Stimulated activated naive CD8-positive, alpha-beta T cell treated with anti-CD3 and anti-CD28 coated beads, Interleukin-15, amount 100 ng/mL, for 72 hours (primary cell): Measurements from ENCODE around the gene ACD.

Experiments
- ATAC-seq: fragments of 150-1000 bp; cut with Tn5 transposase; 2 replicates; pipeline ENCODE4 v1.10.0; 2021; ENCODE audit warnings: mild to moderate bottlenecking, moderate library complexity
- DNase-seq, 2 donors: peaks; one replicate each; pipeline ENCODE4 v3.0.0; 2021 to 2022
- H3K27ac Mint-ChIP-seq, 2 donors: one replicate each; pipeline ENCODE4 v1.8.0; 2022; ENCODE audit warnings: mild to moderate bottlenecking in 2 of 2, mixed read lengths in 2 of 2, moderate library complexity in 2 of 2
- H3K27me3 Mint-ChIP-seq: one replicate; pipeline ENCODE4 v1.8.0; 2022; ENCODE audit warnings: mixed read lengths
- H3K4me1 Mint-ChIP-seq: one replicate; pipeline ENCODE4 v1.8.0; 2022; ENCODE audit warnings: mild to moderate bottlenecking, mixed read lengths
- H3K4me3 Mint-ChIP-seq, 2 donors: one replicate each; pipeline ENCODE4 v1.8.0; 2022; ENCODE audit warnings: mild to moderate bottlenecking in 2 of 2, mixed read lengths in 2 of 2, moderate library complexity in 1 of 2
- H3K9me3 Mint-ChIP-seq, 2 donors: one replicate each; pipeline ENCODE4 v1.8.0; 2022; ENCODE audit warnings: mixed read lengths in 2 of 2

ACD gene

DNA sequence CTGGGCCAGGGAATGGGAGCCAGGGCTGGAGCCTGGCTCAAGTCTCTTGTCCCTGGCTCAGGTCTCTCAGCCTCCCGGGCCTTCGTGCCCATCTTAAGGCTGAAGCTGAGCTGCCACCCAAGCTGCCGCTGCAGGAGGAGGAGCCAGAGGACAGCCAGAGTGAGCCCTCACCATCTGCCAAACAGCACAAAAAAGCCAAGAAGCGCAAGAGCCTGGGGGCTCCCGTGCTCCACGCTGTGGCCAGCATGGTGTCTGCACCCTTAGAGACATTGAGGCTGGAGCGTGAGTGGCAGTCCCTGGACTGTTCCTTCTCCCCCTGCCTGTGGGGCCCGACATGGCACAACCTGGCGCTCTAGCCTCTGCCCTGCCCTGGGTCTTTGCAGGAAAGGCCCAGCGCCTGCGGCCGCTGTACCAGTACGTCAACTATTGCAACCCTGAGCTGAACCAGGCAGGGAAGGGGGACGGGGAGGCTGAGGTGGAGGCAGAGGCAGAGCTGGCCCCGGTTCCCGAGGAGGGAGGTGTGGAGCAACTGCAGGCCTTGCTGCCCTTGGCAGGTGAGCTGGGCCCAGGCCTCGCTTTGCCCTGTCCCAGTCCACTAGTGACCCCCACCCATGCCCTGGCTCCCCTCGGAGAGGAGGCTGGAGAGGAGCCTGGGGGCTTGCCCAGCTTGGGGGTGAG is 7.9 kb upstream of the ACD start:
- peak; percentile 92 for ATAC-seq
- no peak overlapping the region for H3K27ac Mint-ChIP-seq
- DNase-seq = peak; percentile 86 to 90
- peaks cover 47% of the 10 kb centered on the region for H3K4me1 Mint-ChIP-seq
- H3K4me3 Mint-ChIP-seq = peak overlapping the region; percentile 97 to 99
- H3K27me3 Mint-ChIP-seq = no peaks in the 10 kb centered on the region
- no peaks in the 10 kb centered on the region for H3K9me3 Mint-ChIP-seq

DNA sequence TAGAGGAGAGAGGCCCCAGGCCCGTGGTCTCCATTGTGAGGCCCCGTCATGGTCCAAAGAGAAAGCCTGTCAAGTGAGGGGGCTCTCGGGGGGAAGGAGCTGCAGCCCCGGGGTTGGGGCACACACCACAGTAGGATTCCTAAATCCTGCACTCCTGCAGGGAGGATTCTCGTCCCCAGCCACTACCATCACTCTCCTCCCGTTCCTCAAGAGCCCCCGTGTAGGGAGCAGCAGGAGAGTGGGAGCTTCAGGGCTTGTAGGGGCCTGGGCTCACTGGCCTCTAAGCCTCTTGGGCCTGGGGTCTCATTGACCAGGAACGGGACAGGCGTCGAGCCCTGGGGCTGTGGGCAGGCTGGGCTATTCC is 7.4 kb upstream of the ACD start:
- H3K27me3 Mint-ChIP-seq = no peaks in the 10 kb centered on the region
- H3K9me3 Mint-ChIP-seq = no peaks in the 10 kb centered on the region
- no peak for DNase-seq
- H3K4me3 Mint-ChIP-seq = peak overlapping the region; percentile 97 to 99
- no peak for ATAC-seq
- peaks cover 49% of the 10 kb centered on the region for H3K4me1 Mint-ChIP-seq
- peak overlapping the region; percentile 58 to 92 for H3K27ac Mint-ChIP-seq

DNA sequence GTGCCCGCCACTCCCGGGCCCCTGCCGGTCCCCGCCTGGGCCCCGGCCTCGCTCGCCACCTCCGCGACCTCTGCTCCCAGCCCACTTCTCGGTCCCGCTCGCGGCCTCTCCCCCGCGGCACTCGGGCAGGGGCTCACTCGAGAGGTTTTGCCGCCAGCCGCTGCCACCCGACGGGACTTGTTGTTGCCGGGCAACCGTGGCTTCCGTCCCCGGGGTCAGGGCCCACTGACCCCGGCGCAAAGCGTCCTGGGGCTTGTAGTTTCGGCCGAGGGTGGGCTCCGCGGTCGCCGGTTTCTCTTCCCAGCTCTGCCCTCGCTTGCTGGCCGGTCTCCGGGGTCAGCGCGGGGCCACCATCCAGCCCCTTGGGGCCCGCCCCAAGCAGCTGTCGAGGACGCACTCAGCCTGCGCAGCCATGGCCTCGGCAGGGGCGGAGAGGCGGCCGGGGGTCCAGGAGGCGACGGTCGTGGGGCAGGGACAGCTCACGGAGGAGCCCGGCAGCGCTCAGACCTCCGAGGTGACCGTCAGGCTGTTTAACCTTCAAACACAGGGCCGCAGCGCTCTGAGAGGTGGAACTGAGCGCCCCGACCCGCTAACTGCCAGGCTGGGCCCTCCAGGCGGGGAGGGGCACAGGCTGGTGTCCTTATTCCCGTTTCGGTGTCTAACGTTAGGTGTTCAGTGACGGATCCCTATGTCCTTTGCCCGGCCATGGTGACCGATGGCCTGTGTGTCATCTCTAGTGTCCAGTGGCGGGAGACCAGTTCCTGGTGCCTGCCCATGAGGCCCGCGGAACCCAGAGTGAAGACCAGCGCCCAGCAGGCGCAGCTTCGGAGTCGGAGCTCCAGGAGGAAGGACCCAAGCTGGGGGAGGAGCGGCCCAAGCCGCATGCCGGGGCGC is 6.7 kb upstream of the ACD start, which contains the start of the genes C16orf86 and ENKD1:
Gene C16orf86 (plus strand): TSS at position 256 of the 894 bp plus-strand sequence. CDS start 157 bp downstream, at position 413.
Gene ENKD1 (minus strand): TSS at position 192 of the 894 bp plus-strand sequence. CDS start 308 bp downstream, outside the sequence.
- H3K4me1 Mint-ChIP-seq = peaks cover 51% of the 10 kb centered on the region
- DNase-seq (peak; percentile 74 to 82), ATAC-seq (peak; percentile 74)
- peak within 1 kb of the TSS; percentile 84 to 94 for H3K27ac Mint-ChIP-seq
- no peaks in the 10 kb centered on the region for H3K9me3 Mint-ChIP-seq
- no peaks in the 10 kb centered on the region for H3K27me3 Mint-ChIP-seq
- H3K4me3 Mint-ChIP-seq = peak within 1 kb of the TSS; percentile 97 to 99

DNA sequence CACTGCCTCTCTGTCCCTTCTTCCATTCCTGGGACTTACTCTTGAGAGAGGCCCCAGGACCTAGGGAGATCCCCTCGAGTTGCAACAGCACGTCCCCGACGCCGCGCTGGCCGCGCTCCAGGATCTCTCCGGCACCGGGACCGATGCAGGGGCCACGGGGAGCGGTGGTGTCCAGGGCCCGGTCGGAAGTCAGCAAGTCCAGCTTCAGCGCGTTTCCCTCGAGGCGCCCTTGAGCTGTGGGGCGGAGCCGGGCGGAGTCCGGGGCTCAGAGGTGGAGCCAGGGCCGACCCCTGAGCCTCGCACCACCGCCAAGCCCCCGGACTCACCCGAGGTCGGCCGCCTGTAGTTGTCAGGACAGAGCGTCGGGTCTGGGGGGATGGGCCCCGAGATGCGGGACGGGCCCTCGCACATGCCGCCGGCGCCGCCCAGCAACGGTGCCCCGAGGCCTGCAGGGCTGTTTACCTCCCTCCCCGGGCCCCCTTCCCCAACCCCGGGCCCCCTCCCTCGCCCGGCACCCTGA is 6.0 kb upstream of the ACD start:
- Mint-ChIP-seq H3K27me3 (no peaks in the 10 kb centered on the region), H3K9me3 (no peaks in the 10 kb centered on the region), H3K4me1 (peaks cover 58% of the 10 kb centered on the region), H3K4me3 (peak overlapping the region; percentile 83 to 97), H3K27ac (no peak overlapping the region)
- peak in 1 of 2 donors; percentile 31 for DNase-seq
- ATAC-seq = peak; percentile 14

DNA sequence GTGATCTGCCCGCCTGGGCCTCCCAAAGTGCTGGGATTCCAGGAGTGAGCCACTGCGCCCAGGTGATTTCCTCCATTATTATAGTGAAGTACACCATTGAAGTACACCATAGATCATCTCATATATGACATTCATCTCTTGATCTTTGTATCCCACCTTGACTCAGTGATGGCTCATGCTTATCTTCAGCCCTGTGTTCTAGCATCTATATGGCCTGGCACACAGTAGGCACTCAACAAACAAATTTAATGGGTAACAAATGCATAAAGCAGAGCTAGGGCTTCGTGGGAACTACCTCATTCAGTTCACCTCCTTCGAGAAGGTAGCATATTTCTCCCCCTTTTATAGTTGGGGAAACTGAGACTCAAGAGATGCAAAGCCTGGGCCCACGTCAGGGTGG is 5.5 kb upstream of the ACD start:
- no peaks in the 10 kb centered on the region for H3K9me3 Mint-ChIP-seq
- H3K27me3 Mint-ChIP-seq = no peaks in the 10 kb centered on the region
- H3K27ac Mint-ChIP-seq = no peak overlapping the region
- ATAC-seq = no peak
- no peak for DNase-seq
- H3K4me1 Mint-ChIP-seq = peaks cover 61% of the 10 kb centered on the region
- peak overlapping the region; percentile 82 to 83 for H3K4me3 Mint-ChIP-seq

DNA sequence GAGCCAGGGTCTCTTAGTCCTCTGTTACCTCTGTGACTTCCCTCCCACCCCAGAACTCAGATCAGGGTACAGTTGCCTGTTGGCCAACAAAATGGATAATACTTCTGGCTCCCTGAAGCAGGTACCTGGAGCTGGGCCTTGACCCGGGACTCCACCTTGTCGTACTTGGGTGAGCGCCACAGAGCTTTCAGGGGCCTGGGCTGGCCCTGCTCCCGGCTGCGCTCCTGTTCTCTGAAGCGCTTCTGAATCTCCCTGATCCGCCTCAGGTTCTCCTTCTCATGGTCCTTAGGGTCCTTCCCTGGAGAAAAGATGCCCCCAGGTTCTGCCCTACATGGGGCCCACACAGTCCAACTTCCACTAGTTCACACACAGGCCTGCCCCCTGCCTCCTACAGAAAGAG is 4.8 kb upstream of the ACD start:
- DNase-seq (no peak), ATAC-seq (no peak)
- no peaks in the 10 kb centered on the region for H3K9me3 Mint-ChIP-seq
- H3K27ac Mint-ChIP-seq = no peak overlapping the region
- no peaks in the 10 kb centered on the region for H3K27me3 Mint-ChIP-seq
- H3K4me1 Mint-ChIP-seq = peaks cover 61% of the 10 kb centered on the region
- no peak overlapping the region for H3K4me3 Mint-ChIP-seq

DNA sequence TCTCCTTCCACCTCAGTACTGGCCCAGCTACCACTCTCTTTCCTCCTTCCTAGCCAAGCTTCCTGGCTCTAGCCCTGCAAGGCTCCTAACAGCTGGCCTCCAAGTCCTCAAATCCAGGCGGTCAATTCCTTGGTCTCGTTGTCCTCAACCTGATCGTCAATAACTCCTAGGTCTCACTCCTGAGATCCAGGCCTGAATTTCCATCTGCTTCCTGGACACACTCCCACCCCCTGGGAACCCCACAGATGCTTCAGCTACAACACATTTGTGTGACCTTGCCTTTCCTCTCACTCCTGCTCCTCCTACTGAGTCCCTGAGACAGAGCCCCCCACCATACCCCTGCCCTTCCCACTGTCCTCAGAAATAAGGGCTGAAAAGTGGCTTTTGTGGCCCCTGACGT is 4.2 kb upstream of the ACD start:
- Mint-ChIP-seq H3K4me1 (peaks cover 67% of the 10 kb centered on the region), H3K9me3 (no peaks in the 10 kb centered on the region), H3K27ac (peak overlapping the region in 1 of 2 donors; percentile 11), H3K4me3 (no peak overlapping the region), H3K27me3 (no peaks in the 10 kb centered on the region)
- no peak for ATAC-seq
- no peak for DNase-seq

DNA sequence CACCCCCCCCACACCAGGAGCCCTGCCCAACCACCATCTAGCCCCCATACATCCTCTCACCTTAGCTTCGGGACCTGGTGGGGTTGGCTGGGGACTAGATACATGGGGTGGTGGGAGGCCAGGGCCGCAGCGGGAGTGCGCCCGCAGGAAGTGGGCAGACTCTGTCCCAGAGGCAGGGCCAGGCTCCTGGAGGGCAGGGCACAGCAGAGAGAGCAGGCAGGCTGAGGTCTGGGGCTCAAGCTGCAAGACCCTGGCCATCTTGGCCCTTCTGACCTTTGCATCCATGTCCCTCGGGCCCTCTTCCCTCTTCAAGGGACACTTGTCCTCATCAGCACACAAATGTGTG is 3.8 kb upstream of the ACD start:
- DNase-seq (no peak), ATAC-seq (no peak)
- Mint-ChIP-seq H3K4me1 (peaks cover 71% of the 10 kb centered on the region), H3K27ac (no peak overlapping the region), H3K4me3 (no peak overlapping the region), H3K27me3 (no peaks in the 10 kb centered on the region), H3K9me3 (no peaks in the 10 kb centered on the region)

DNA sequence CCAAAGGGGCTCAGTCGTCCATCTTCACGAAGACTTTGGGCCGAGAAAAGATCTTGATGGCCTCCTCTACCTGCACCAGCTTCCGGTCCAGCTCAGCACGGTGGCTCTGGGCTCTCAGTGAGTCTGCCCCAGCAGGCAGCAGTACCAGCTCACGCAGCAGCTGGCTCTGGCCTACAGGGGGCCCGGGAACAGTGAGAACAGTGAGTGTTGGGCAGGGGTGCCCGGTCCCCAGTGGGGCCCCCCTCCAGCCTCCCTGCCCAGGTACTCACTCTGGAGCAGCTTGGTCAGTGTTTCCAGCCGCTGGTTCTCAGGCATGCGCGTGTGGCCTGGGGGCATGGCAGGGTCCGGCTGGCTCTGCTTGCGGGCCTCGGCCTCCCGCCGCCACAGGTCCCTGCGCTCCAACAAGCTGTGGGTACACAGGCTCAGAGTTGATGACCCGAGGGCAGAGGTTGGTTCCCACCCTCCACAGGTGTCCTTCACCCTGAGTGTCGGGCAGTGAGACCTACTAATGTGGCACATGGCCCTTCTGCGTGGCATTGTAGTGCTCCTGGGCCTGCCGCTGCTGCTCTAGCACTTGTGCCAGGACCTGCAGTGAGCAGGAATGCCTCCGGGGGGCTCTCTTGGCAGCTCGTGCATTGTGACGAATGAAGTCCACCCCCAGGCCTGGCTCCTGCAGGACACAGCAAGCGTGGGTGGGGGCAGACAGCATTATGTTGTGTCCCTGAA is 3.3 kb upstream of the ACD start:
- Mint-ChIP-seq H3K27ac (no peak overlapping the region), H3K4me3 (no peak overlapping the region), H3K27me3 (no peaks in the 10 kb centered on the region), H3K4me1 (peaks cover 77% of the 10 kb centered on the region), H3K9me3 (no peaks in the 10 kb centered on the region)
- DNase-seq = peak in 1 of 2 donors; percentile 38
- no peak for ATAC-seq

DNA sequence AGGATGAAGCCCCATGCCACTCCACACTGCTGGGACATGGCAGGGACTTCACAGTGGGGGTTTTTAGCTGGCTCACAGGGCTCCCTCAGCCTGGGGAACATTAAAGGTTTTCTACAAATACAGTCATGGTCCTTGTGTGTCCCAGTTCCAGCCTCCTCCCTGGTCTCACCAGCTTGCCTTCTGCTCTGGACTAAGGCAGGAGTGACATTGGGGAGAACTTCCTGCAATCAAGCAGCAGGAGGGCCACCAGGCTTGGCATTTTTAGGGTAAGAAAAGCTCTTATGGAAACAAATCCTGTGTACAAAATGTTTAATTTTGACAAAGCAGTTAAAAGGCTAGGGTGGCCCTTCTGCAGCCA is 2.6 kb upstream of the ACD start:
- H3K27me3 Mint-ChIP-seq = no peaks in the 10 kb centered on the region
- no peak overlapping the region for H3K27ac Mint-ChIP-seq
- peaks cover 77% of the 10 kb centered on the region for H3K4me1 Mint-ChIP-seq
- ATAC-seq = no peak
- no peak for DNase-seq
- no peaks in the 10 kb centered on the region for H3K9me3 Mint-ChIP-seq
- no peak overlapping the region for H3K4me3 Mint-ChIP-seq

DNA sequence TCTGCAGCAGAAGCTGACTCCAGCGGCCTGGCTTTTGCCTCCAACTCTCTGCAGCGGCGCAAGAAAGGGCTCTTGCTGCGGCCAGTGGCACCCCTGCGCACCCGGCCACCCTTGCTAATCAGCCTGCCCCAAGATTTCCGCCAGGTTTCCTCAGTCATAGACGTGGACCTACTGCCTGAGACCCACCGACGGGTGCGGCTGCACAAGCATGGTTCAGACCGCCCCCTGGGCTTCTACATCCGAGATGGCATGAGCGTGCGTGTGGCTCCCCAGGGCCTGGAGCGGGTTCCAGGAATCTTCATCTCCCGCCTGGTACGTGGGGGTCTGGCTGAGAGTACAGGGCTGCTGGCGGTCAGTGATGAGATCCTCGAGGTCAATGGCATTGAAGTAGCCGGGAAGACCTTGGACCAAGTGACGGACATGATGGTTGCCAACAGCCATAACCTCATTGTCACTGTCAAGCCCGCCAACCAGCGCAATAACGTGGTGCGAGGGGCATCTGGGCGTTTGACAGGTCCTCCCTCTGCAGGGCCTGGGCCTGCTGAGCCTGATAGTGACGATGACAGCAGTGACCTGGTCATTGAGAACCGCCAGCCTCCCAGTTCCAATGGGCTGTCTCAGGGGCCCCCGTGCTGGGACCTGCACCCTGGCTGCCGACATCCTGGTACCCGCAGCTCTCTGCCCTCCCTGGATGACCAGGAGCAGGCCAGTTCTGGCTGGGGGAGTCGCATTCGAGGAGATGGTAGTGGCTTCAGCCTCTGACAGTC is 2.0 kb upstream of the ACD start:
- Mint-ChIP-seq H3K27me3 (no peaks in the 10 kb centered on the region), H3K4me1 (peaks cover 74% of the 10 kb centered on the region), H3K27ac (no peak overlapping the region), H3K4me3 (peak overlapping the region; percentile 95), H3K9me3 (no peaks in the 10 kb centered on the region)
- no peak for ATAC-seq
- no peak for DNase-seq

DNA sequence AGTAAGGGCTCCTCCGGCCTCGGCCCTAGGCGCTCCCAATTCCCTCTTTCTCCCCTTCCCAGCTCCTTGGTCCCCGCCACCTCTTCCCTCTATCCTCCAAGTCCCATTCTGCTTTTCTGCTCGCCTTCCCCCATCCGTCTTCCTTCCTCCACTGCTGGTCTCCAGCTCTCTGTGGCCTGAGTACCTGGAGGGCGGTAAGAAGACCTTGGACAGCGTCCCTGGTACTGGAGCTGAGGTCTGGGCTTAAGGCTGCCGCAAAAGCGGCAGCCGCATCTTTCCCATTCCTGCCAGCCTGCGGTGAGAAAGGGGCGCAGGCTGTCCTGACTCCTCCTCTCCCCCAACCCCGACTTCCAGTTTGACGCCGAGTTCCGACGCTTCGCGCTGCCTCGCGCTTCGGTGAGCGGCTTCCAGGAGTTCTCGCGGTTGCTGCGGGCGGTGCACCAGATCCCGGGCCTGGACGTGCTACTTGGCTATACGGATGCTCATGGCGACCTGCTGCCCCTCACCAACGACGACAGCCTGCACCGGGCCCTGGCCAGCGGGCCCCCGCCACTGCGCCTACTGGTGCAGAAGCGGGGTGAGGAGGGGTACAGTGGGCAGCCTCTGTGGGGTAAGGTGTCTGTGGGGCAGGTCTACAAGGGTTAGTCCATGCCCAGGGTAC is 1.2 kb upstream of the ACD start:
- DNase-seq (no peak), ATAC-seq (no peak)
- no peaks in the 10 kb centered on the region for H3K27me3 Mint-ChIP-seq
- peak overlapping the region; percentile 95 for H3K4me3 Mint-ChIP-seq
- H3K4me1 Mint-ChIP-seq = peaks cover 66% of the 10 kb centered on the region
- H3K27ac Mint-ChIP-seq = peak overlapping the region; percentile 49 to 85
- no peaks in the 10 kb centered on the region for H3K9me3 Mint-ChIP-seq

DNA sequence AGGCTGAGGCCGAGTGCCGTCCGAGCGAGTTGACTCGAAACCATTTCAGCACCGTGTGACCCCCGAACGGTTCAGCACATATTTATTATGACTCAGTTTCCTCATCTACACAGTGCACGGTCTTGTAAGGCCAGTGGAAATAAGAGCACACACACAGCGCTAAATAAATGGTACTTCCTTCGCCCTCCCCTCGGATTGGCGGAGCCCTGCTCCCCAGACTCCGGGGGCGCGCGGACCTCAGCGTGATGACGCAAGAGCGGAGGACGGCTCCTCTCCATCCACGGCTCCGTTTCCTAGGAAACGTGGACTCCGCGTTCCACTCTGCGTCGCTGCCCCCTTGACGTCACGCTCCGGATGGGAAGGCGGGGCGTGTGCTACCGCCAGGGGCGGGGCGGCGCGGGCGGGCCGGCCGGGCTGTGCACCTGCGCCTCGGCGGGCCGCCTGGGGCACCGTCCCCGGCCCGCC is 536 bp upstream of the ACD start, which contains the start of gene PARD6A:
Gene PARD6A (plus strand): TSS at position 397 of the 465 bp plus-strand sequence. CDS start 79 bp downstream, outside the sequence.
- peaks cover 66% of the 10 kb centered on the region for H3K4me1 Mint-ChIP-seq
- H3K4me3 Mint-ChIP-seq = peak within 1 kb of the TSS; percentile 95
- ATAC-seq (peak; percentile 89), DNase-seq (peak; percentile 95 to 97)
- H3K27ac Mint-ChIP-seq = peak within 1 kb of the TSS; percentile 96 to 98
- no peaks in the 10 kb centered on the region for H3K27me3 Mint-ChIP-seq
- H3K9me3 Mint-ChIP-seq = no peaks in the 10 kb centered on the region
